Effector CD4-positive, alpha-beta T cell (primary cell): ENCODE results near the gene FBN3. TPM values are rescaled to one million over a fixed set of nuclear protein-coding genes. Genes with fewer than 3 reads are reported as not detected.
"Not testable (repeated sequence)": the region's sequence is repeated elsewhere in the genome, so short reads cannot be mapped to it uniquely, and the experiment has no call there.

Experiments used
- DNase-seq: peaks from one replicate; pipeline ENCODE4 v3.0.0-alpha.2; 2020
- total RNA-seq: gene quantifications from one replicate; lab custom pipeline; 2026; lab: John Stamatoyannopoulos, UW

Gene FBN3
- not detected for total RNA-seq

- no peak for DNase-seq
These were observed at the start of gene FBN3 for GRCh38 chr19:8149261-8150094. TSS of gene FBN3 (minus strand) at chr19:8149592. CDS start at chr19:8147480, 2,112 bp downstream.

- DNase-seq, result no peak
These were observed 47.0 kb upstream of the FBN3 start for GRCh38 chr19:8196271-8196927.

- peak; percentile 22 for DNase-seq
These were observed 45.3 kb upstream of the FBN3 start for GRCh38 chr19:8194528-8195267.

- DNase-seq, result no peak
These were observed 42.9 kb upstream of the FBN3 start for GRCh38 chr19:8192221-8192820.

GRCh38 chr19:8185343-8186068 is 36.1 kb upstream of the FBN3 start:
- no peak for DNase-seq

GRCh38 chr19:8184274-8184673 is 34.9 kb upstream of the FBN3 start:
- DNase-seq, result no peak

- DNase-seq, result no peak
These were observed 30.6 kb upstream of the FBN3 start for GRCh38 chr19:8180018-8180417.

GRCh38 chr19:8174706-8175105 is 25.3 kb upstream of the FBN3 start:
- no peak for DNase-seq

GRCh38 chr19:8168537-8168936 is 19.1 kb upstream of the FBN3 start:
- no peak for DNase-seq

- DNase-seq, result no peak
These were observed 18.6 kb upstream of the FBN3 start for GRCh38 chr19:8167985-8168384.

- no peak for DNase-seq
These were observed 14.4 kb upstream of the FBN3 start for GRCh38 chr19:8163759-8164158.

GRCh38 chr19:8161135-8161646 is 11.8 kb upstream of the FBN3 start:
- DNase-seq, result no peak

GRCh38 chr19:8159322-8159721 is 9.9 kb upstream of the FBN3 start:
- DNase-seq, result not testable (repeated sequence)

- peak; percentile 15 for DNase-seq
These were observed 9.2 kb upstream of the FBN3 start for GRCh38 chr19:8158411-8159074.

- DNase-seq, result no peak
These were observed 5.9 kb upstream of the FBN3 start for GRCh38 chr19:8155318-8155717.

GRCh38 chr19:8154014-8154413 is 4.6 kb upstream of the FBN3 start:
- not testable (repeated sequence) for DNase-seq

GRCh38 chr19:8151767-8152035 is 2.3 kb upstream of the FBN3 start:
- DNase-seq, result no peak

- DNase-seq, result no peak
These were observed 1.8 kb upstream of the FBN3 start for GRCh38 chr19:8150998-8151766.

- no peak for DNase-seq
These were observed 930 bp upstream of the FBN3 start for GRCh38 chr19:8150178-8150865.
